Lung (tissue), 12 donors: Measurements from ENCODE around the gene SHTN1. TPM values are rescaled to one million over a fixed set of nuclear protein-coding genes. Genes with fewer than 3 reads are reported as not detected.
A peak's percentile ranks its signal among the peaks of the same experiment; 100 is the strongest.

ENCODE experiments used
- ATAC-seq: fragments of 200-7000 bp; cut with Tn5 transposase; one replicate; pipeline ENCODE4 v1.9.1; 2020; ENCODE audit warnings: moderate number of reproducible peaks; ENCODE audit not compliant: insufficient read depth, low FRiP score
- DNase-seq, 3 donors: peaks; one replicate each; pipeline ENCODE4 v3.0.0-alpha.2; 2013 to 2017
- H3K27ac ChIP-seq, 2 donors: one replicate each; pipeline ENCODE4 v1.5.1; 2013; ENCODE audit warnings: mild to moderate bottlenecking in 2 of 2, moderate library complexity in 2 of 2, control low read depth in 1 of 2, inconsistent platforms in 1 of 2, low read depth in 1 of 2, low read length in 1 of 2
- H3K27me3 ChIP-seq, 3 donors: one replicate each; pipeline ENCODE4 v1.5.1; 2013; ENCODE audit warnings: low read length in 2 of 3; ENCODE audit not compliant: control insufficient read depth in 3 of 3, insufficient read depth in 3 of 3
- H3K36me3 ChIP-seq, 4 donors: one replicate each; pipeline ENCODE4 v1.5.1; 2013; ENCODE audit warnings: low read length in 4 of 4, mild to moderate bottlenecking in 1 of 4, moderate library complexity in 1 of 4; ENCODE audit not compliant: control insufficient read depth in 4 of 4, insufficient read depth in 4 of 4
- H3K4me1 ChIP-seq, 5 donors: one replicate each; pipeline ENCODE4 v1.5.1; 2013; ENCODE audit warnings: low read length in 5 of 5, mild to moderate bottlenecking in 2 of 5, moderate library complexity in 1 of 5; ENCODE audit not compliant: control insufficient read depth in 5 of 5, insufficient read depth in 5 of 5
- H3K4me3 ChIP-seq: one replicate; pipeline ENCODE4 v1.5.1; 2013; ENCODE audit warnings: mild to moderate bottlenecking, control low read depth, moderate library complexity
- H3K9ac ChIP-seq, 2 donors: one replicate each; pipeline ENCODE4 v1.5.1; 2013; ENCODE audit warnings: low read length in 2 of 2, control low read depth in 1 of 2; ENCODE audit not compliant: insufficient read depth in 1 of 2
- H3K9me3 ChIP-seq, 4 donors: one replicate each; pipeline ENCODE4 v1.5.1; 2013; ENCODE audit warnings: low read length in 3 of 4, mild to moderate bottlenecking in 1 of 4, moderate library complexity in 1 of 4; ENCODE audit not compliant: control insufficient read depth in 4 of 4, insufficient read depth in 3 of 4
- CTCF ChIP-seq: IDR thresholded peaks from 2 replicates; pipeline ENCODE4 v1.5.1; 2012; ENCODE audit warnings: mild to moderate bottlenecking; ENCODE audit errors: control extremely low read depth, extremely low read depth
- WGBS, 2 donors: extraction: QIAGEN DNeasy Blood & Tissue Kit; methylation state at CpG; one replicate each; pipeline ENCODE4 v1.1.7; 2013; 5-methylcytosine and 5-hydroxymethylcytosine counted together
- polyA plus RNA-seq, 2 donors: library from polyadenylated mRNA; stranded (reverse); fragments of 200-250 nt; gene quantifications; one replicate each; pipeline ENCODE4 v1.2.1, GENCODE V29; 2013
- total RNA-seq, 2 donors: library from RNA; depleted of rRNA in 1 of 2; stranded (reverse); fragments of >200 nt in 1 of 2; gene quantifications; one replicate each; pipeline ENCODE4 v1.2.1, GENCODE V29; 2014 to 2021
- donor health status: control.
- donor health status: control.
- donor health status: Bipolar disorder and iron deficiency.
- donor health status: healthy.
- donor health status: DM: yes; HTN: yes; CAD: no.

SHTN1 gene
- total and polyA plus RNA-seq, 4 donors: 14.0 to 28.4 (median 16.7) TPM

GRCh38 chr10:116840389-116841075 is 164.5 kb downstream of the SHTN1 start:
- no peak for DNase-seq
- Histone ChIP-seq H3K27ac (no peak overlapping the region), H3K9ac (no peak overlapping the region), H3K4me3 (no peak overlapping the region), H3K4me1 (no peaks in the 10 kb centered on the region), H3K9me3 (no peaks in the 10 kb centered on the region), H3K36me3 (no peaks in the 10 kb centered on the region), H3K27me3 (peaks cover 0 to 14% (median 6%) of the 10 kb centered on the region in 3 donors)
- TF ChIP-seq CTCF: no peak
- 89 to 93% methylated on average over 6 of the region's 6 CpGs for WGBS, 2 donors
- no peak for ATAC-seq

- Histone ChIP-seq H3K4me1 (peaks cover 0 to 2% (median 0%) of the 10 kb centered on the region in 5 donors), H3K27me3 (peaks cover 0 to 16% (median 6%) of the 10 kb centered on the region in 3 donors), H3K27ac (no peak overlapping the region), H3K9ac (no peak overlapping the region), H3K4me3 (no peak overlapping the region), H3K9me3 (peaks cover 0 to 1% (median 0%) of the 10 kb centered on the region in 4 donors), H3K36me3 (no peaks in the 10 kb centered on the region)
- DNase-seq (no peak), ATAC-seq (no peak)
- no peak for TF ChIP-seq CTCF
- WGBS, 2 donors: 66 to 82% methylated on average over 5 of the region's 5 CpGs
Measured at GRCh38 chr10:116838143-116838725, 166.8 kb downstream of the SHTN1 start.

GRCh38 chr10:116836902-116837523 is 168.0 kb downstream of the SHTN1 start:
- Histone ChIP-seq H3K36me3 (no peaks in the 10 kb centered on the region), H3K9me3 (peaks cover 0 to 1% (median 0%) of the 10 kb centered on the region in 4 donors), H3K9ac (no peak overlapping the region), H3K4me3 (no peak overlapping the region), H3K27me3 (peaks cover 0 to 16% (median 6%) of the 10 kb centered on the region in 3 donors), H3K27ac (no peak overlapping the region), H3K4me1 (peaks cover 0 to 2% (median 0%) of the 10 kb centered on the region in 5 donors)
- ATAC-seq (no peak), DNase-seq (peak in 2 of 3 donors; percentile 35)
- 76 to 77% methylated on average over 8 of the region's 8 CpGs for WGBS, 2 donors
- TF ChIP-seq CTCF: no peak
